ENCODE results near the gene ELL. TPM values are rescaled to one million over a fixed set of nuclear protein-coding genes. Genes with fewer than 3 reads are reported as not detected.

The ELL gene
- total RNA-seq, 1 experiment from 2014 or later = 22.9 TPM

DNA sequence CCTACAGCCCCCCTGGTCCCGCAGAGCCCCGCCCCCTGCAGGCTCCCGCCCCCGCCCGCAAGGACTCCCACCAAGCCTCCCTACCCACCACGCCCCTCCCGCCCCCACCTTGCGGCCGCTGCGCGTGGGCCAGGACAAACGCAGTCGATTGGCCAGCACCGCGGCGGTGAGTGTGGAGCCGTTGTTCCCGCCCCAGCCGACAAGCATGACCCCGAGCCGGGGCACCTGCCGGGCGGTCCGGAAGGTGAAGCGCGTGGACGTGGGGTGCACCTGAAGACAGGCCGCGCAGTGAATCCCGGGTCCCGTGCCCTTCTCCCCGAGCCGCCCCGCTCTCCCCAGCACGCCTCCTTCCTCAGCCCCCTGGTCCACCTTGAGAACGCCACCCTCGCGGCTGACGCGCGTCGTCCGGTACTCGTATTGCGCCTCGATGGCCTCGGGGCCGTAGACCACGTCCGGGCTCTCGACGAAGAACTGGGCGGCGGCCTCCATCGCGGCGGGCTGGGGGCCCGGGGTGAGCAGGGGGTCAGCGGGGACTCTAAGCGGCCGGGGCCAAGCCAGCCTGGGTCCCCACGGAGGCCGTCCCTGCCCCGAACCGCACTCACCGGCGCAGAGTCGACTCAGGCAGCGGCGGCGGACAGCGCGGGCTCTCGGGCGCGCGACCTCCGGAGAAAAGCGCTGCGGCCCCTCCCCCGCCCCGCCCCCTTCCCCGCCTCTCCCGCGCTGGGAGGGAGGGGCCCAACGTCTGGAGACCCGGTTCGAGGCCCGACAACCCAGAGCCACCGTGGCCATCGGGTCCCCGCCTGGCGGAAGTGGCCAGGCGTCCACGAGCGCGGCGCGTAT, 84.2 kb downstream of the ELL start, which contains the start of gene ISYNA1:
TSS of gene ISYNA1 (minus strand) at position 643 of the 840 bp plus-strand sequence. CDS start at position 489, 154 bp downstream.
- POLR2A ChIA-PET = interaction anchor here (0.9 to 1.4 kb wide), 5 partner anchors 17 to 246 kb away, joined by 3 to 5 read pairs (median 4); partner anchors contain the start of genes GDF15, JUND and SSBP4
- no peaks in the 10 kb centered on the region for H4K20me1 ChIP-seq (ENCODE audit: insufficient read depth)
- BruUV-seq (replicated peaks) = TSS peak; percentile 65

DNA sequence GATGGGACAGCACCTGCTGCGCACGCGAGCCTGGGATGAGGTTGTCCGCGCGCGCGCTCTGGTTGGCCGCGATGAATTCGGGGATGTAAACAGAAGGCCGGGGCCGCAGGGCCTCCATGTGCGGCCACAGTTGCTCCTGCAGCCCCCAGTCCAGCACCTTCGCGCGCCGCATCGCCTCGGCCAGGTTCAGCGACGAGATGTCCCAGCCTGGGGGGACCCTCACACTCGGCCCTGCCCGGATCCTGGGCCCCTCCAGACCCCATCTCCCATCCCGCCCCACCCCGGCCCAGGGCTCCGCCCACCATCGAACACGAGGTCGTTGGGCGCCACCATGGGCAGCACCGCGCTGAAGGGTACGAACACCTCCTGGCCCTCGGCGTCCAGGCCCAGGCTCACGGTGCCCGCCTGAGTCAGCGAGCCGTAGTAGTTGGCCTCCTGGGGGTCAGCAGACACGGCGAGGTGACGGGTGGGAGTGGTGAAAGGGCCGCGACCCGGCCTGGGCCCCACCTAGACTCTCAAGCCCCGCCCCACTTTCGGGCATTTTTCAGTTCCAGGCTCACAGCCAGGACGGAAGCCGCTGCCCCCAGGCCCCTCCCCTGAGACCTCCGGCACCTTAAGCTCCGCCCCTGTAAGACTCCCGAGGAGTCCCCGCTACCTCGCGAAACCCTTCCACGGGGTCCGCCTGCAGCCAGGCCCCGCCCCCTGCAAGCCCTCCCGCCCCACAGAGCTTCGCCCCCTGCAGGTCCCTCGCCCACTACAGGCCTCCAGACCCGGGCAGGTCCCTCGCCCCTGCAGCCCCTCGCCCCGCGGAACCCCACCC, 85.0 kb downstream of the ELL start:
- ChIA-PET RAD21 (ENCODE audit: low non-redundant PET in 1 of 2, low total read pairs in 2 of 2, uncharacterized antibody in 2 of 2, unreplicated experiment in 2 of 2) (interaction anchor here (0.5 to 0.7 kb wide), 2 partner anchors 8 to 18 kb away, joined by 3 to 7 read pairs; partner anchors contain the start of gene SSBP4 (in 1 of the 2)), POLR2A (interaction anchor here (0.9 to 1.4 kb wide), 5 partner anchors 16 to 245 kb away, joined by 3 to 5 read pairs (median 4); partner anchors contain the start of genes GDF15, JUND and SSBP4), CTCF (interaction anchor here (1.0 kb wide), 1 partner anchor 97 kb away, joined by 4 read pairs; no protein-coding TSS in a partner anchor)
- peaks cover 0 to 8% of the 10 kb centered on the region in 2 experiments; a peak in 2 of 4 replicates for H3K36me3 ChIP-seq (ENCODE audit: control insufficient read depth in 1 of 2, insufficient read depth in 2 of 2, low read length in 2 of 2)
- H2AFZ ChIP-seq (ENCODE audit: low read depth, low read length, poor library complexity, severe bottlenecking) = no peak overlapping the region
- ATAC-seq (peak; percentile 69), DNase-seq (ENCODE audit: low read depth, low spot score) (no peak)
- peaks cover 27 to 56% of the 10 kb centered on the region in 2 experiments for H3K4me1 ChIP-seq (ENCODE audit: control insufficient read depth in 1 of 2, insufficient read depth in 2 of 2, low read length in 2 of 2)
- no TSS peak for BruUV-seq (replicated peaks)
- H4K20me1 ChIP-seq (ENCODE audit: insufficient read depth) = no peaks in the 10 kb centered on the region
- peak overlapping the region; percentile 78 to 84 for H3K4me3 ChIP-seq (replicated peaks in 1 of 2; ENCODE audit: low read depth in 1 of 2, low read length in 2 of 2)
- peak overlapping the region; percentile 80 for H3K27ac ChIP-seq (ENCODE audit: low read depth, low read length)
- peak overlapping the region; percentile 91 for H3K9ac ChIP-seq (ENCODE audit: low read length)
- H3K4me2 ChIP-seq (ENCODE audit: low read length) = peak overlapping the region; percentile 96
- TF ChIP-seq CEBPB (IDR thresholded peaks at IDR 0.05; ENCODE audit: low read depth) (no peak), EGR1 (IDR thresholded peaks at IDR 0.05; ENCODE audit: low read depth) (no peak), POLR2AphosphoS5 (IDR thresholded peaks at IDR 0.05; ENCODE audit: low read depth, low read length) (peak; percentile 60), EZH2 (IDR thresholded peaks at IDR 0.05) (no peak), FOSL1 (IDR thresholded peaks at IDR 0.05; ENCODE audit: low read depth) (no peak), SIN3A (IDR thresholded peaks at IDR 0.05; ENCODE audit: low read depth) (no peak; the same call in 1 of the 2 replicates), YY1 (IDR thresholded peaks at IDR 0.05; ENCODE audit: extremely low read depth, insufficient replicate concordance, low read depth, low read length) (no peak)
- TF ChIP-seq, protein P1, sequence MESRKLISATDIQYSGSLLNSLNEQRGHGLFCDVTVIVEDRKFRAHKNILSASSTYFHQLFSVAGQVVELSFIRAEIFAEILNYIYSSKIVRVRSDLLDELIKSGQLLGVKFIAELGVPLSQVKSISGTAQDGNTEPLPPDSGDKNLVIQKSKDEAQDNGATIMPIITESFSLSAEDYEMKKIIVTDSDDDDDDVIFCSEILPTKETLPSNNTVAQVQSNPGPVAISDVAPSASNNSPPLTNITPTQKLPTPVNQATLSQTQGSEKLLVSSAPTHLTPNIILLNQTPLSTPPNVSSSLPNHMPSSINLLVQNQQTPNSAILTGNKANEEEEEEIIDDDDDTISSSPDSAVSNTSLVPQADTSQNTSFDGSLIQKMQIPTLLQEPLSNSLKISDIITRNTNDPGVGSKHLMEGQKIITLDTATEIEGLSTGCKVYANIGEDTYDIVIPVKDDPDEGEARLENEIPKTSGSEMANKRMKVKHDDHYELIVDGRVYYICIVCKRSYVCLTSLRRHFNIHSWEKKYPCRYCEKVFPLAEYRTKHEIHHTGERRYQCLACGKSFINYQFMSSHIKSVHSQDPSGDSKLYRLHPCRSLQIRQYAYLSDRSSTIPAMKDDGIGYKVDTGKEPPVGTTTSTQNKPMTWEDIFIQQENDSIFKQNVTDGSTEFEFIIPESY (IDR thresholded peaks at IDR 0.05; ENCODE audit: extremely low read depth, insufficient replicate concordance, low read length) = no peak
- TF ChIP-seq, protein P2, sequence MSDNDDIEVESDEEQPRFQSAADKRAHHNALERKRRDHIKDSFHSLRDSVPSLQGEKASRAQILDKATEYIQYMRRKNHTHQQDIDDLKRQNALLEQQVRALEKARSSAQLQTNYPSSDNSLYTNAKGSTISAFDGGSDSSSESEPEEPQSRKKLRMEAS (IDR thresholded peaks at IDR 0.05) = peak; percentile 83
- TF ChIP-seq, protein P3, sequence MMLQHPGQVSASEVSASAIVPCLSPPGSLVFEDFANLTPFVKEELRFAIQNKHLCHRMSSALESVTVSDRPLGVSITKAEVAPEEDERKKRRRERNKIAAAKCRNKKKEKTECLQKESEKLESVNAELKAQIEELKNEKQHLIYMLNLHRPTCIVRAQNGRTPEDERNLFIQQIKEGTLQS (IDR thresholded peaks at IDR 0.05) = no peak
- no peaks in the 10 kb centered on the region for H3K9me3 ChIP-seq (ENCODE audit: control insufficient read depth in 1 of 2, insufficient read depth in 1 of 2, low read depth in 1 of 2, low read length in 2 of 2)
- H3K9me2 ChIP-seq (ENCODE audit: insufficient read depth) = no peaks in the 10 kb centered on the region
- peaks cover 9% of the 10 kb centered on the region; the same call in 1 of the 2 replicates for H3K79me2 ChIP-seq (ENCODE audit: insufficient read depth, low read length)
- intact Hi-C loops (cut with micrococcal nuclease) = no loop called here
- H3K27me3 ChIP-seq (ENCODE audit: insufficient read depth, low read length) = no peaks in the 10 kb centered on the region

More for the DNA sequence above, 84.2 kb downstream of the ELL start, which contains the start of gene ISYNA1:
- peak; percentile 59 for ATAC-seq
- peaks cover 27 to 55% of the 10 kb centered on the region in 2 experiments for H3K4me1 ChIP-seq (ENCODE audit: control insufficient read depth in 1 of 2, insufficient read depth in 2 of 2, low read length in 2 of 2)
- peaks cover 9% of the 10 kb centered on the region; the same call in 1 of the 2 replicates for H3K79me2 ChIP-seq (ENCODE audit: insufficient read depth, low read length)
- RAD21 ChIA-PET (ENCODE audit: low non-redundant PET in 1 of 2, low total read pairs in 2 of 2, uncharacterized antibody in 2 of 2, unreplicated experiment in 2 of 2) = no interaction called here
- no peak for DNase-seq (ENCODE audit: low read depth, low spot score)
- no peak within 1 kb of the TSS for H2AFZ ChIP-seq (ENCODE audit: low read depth, low read length, poor library complexity, severe bottlenecking)
- no peaks in the 10 kb centered on the region for H3K9me2 ChIP-seq (ENCODE audit: insufficient read depth)
- CTCF ChIA-PET = interaction anchor here (1.0 kb wide), 1 partner anchor 98 kb away, joined by 4 read pairs; no protein-coding TSS in a partner anchor
- H3K27me3 ChIP-seq (ENCODE audit: insufficient read depth, low read length) = no peaks in the 10 kb centered on the region
- peaks cover 0 to 8% of the 10 kb centered on the region in 2 experiments; a peak in 1 of 4 replicates for H3K36me3 ChIP-seq (ENCODE audit: control insufficient read depth in 1 of 2, insufficient read depth in 2 of 2, low read length in 2 of 2)
- H3K4me2 ChIP-seq (ENCODE audit: low read length) = peak within 1 kb of the TSS; percentile 96
- H3K27ac ChIP-seq (ENCODE audit: low read depth, low read length) = peak within 1 kb of the TSS; percentile 99
- H3K9ac ChIP-seq (ENCODE audit: low read length) = peak within 1 kb of the TSS; percentile 91
- no peaks in the 10 kb centered on the region for H3K9me3 ChIP-seq (ENCODE audit: control insufficient read depth in 1 of 2, insufficient read depth in 1 of 2, low read depth in 1 of 2, low read length in 2 of 2)
- H3K4me3 ChIP-seq (replicated peaks in 1 of 2; ENCODE audit: low read depth in 1 of 2, low read length in 2 of 2) = peak within 1 kb of the TSS; percentile 78 to 84
- TF ChIP-seq POLR2A (IDR thresholded peaks at IDR 0.05; ENCODE audit: borderline replicate concordance, extremely low read depth, insufficient read depth, insufficient read length) (peak; percentile 50), SP1 (IDR thresholded peaks at IDR 0.05; ENCODE audit: low read depth) (no peak), EGR1 (IDR thresholded peaks at IDR 0.05; ENCODE audit: low read depth) (peak; percentile 41; the same call in 1 of the 2 replicates), CEBPB (IDR thresholded peaks at IDR 0.05; ENCODE audit: low read depth) (no peak), ZFX (IDR thresholded peaks at IDR 0.05) (peak; percentile 29; the same call in 1 of the 2 replicates), POLR2AphosphoS5 (IDR thresholded peaks at IDR 0.05; ENCODE audit: low read depth, low read length) (peak; percentile 78; the same call in 1 of the 2 replicates)
- intact Hi-C loops (cut with micrococcal nuclease) = no loop called here
